B cell (primary cell): ENCODE results near the gene SCN4B.

ENCODE experiments used
- CTCF ChIP-seq: fragments of 200-600 bp; IDR thresholded peaks from one replicate; pipeline ENCODE4 v1.8.0; 2022; ENCODE audit warnings: antibody characterized with exemption, mild to moderate bottlenecking
- EZH2 ChIP-seq: IDR thresholded peaks from 2 replicates; pipeline ENCODE4 v1.6.1; 2012; ENCODE audit warnings: borderline replicate concordance, low read depth, mild to moderate bottlenecking, moderate library complexity, low read length; ENCODE audit not compliant: insufficient read depth, poor library complexity, severe bottlenecking

GRCh38 chr11:118153976-118154375 is 1.4 kb upstream of the SCN4B start:
- no peak for TF ChIP-seq CTCF
- TF ChIP-seq EZH2: no peak
